Activated T-helper 1 cell treated with anti-CD3 and anti-CD28 coated beads, Interleukin-2, amount 50 U/mL, for 16 hours (primary cell): ENCODE measurements around the gene CADM4.
"Not testable (repeated sequence)": the region's sequence is repeated elsewhere in the genome, so short reads cannot be mapped to it uniquely, and the experiment has no call there.

Source experiments
- DNase-seq, 2 donors: peaks; one replicate each; pipeline ENCODE4 v3.0.0-alpha.2; 2020; ENCODE audit warnings: low read depth in 1 of 2, low spot score in 1 of 2

CADM4 gene

GRCh38 chr19:43609872-43610271 is 29.8 kb downstream of the CADM4 start:
- no peak for DNase-seq

- DNase-seq: no peak
Measured at GRCh38 chr19:43607238-43608205, 32.1 kb downstream of the CADM4 start.

GRCh38 chr19:43606569-43607229 is 33.0 kb downstream of the CADM4 start:
- no peak for DNase-seq

GRCh38 chr19:43605875-43606568 is 33.6 kb downstream of the CADM4 start:
- DNase-seq: no peak

GRCh38 chr19:43600326-43600725 is 39.3 kb downstream of the CADM4 start:
- not testable (repeated sequence) for DNase-seq

GRCh38 chr19:43599635-43600295 is 39.9 kb downstream of the CADM4 start:
- DNase-seq: no peak

GRCh38 chr19:43598445-43599240 is 41.0 kb downstream of the CADM4 start:
- no peak for DNase-seq

- no peak for DNase-seq
Measured at GRCh38 chr19:43597876-43598275, 41.8 kb downstream of the CADM4 start.

- no peak for DNase-seq
Measured at GRCh38 chr19:43596842-43597461, 42.7 kb downstream of the CADM4 start.

GRCh38 chr19:43595999-43596841 is 43.4 kb downstream of the CADM4 start, which contains the start of the genes IRGQ and ZNF576:
IRGQ (minus strand) TSS chr19:43596134; CDS start chr19:43595338, 796 bp downstream.
ZNF576 (plus strand) TSS chr19:43596595; CDS start chr19:43597109, 514 bp downstream.
- DNase-seq: peak; percentile 100

GRCh38 chr19:43595605-43595998 is 44.0 kb downstream of the CADM4 start:
- no peak for DNase-seq

- peak; percentile 42 to 53 for DNase-seq
Measured at GRCh38 chr19:43594710-43595604, 44.7 kb downstream of the CADM4 start.

GRCh38 chr19:43594081-43594697 is 45.5 kb downstream of the CADM4 start:
- DNase-seq: no peak

- no peak for DNase-seq
Measured at GRCh38 chr19:43592800-43593350, 46.8 kb downstream of the CADM4 start.

GRCh38 chr19:43591904-43592772 is 47.5 kb downstream of the CADM4 start:
- no peak for DNase-seq

GRCh38 chr19:43589678-43590077 is 50.0 kb downstream of the CADM4 start:
- no peak for DNase-seq
